Neural progenitor cell (in vitro differentiated cells): ENCODE measurements around the gene AP1AR.

Experiments used
- CTCF ChIP-seq: fragments of 200-600 bp; sonication (generic); IDR thresholded peaks from 2 replicates; pipeline ENCODE4 v1.5.1; 2017; ENCODE audit warnings: antibody characterized with exemption, mild to moderate bottlenecking
- EZH2 ChIP-seq: fragments of 200-600 bp; sonication (generic); IDR thresholded peaks from 2 replicates; pipeline ENCODE4 v1.6.1; 2017; ENCODE audit warnings: antibody characterized with exemption, mild to moderate bottlenecking, moderate library complexity
- EZH2phosphoT487 ChIP-seq: fragments of 200-600 bp; sonication (generic); IDR thresholded peaks from 2 replicates; pipeline ENCODE4 v1.6.1; 2017; ENCODE audit warnings: antibody characterized with exemption

- no peak for TF ChIP-seq CTCF
- TF ChIP-seq EZH2phosphoT487 = no peak
- no peak for TF ChIP-seq EZH2
Measured at GRCh38 chr4:112201915-112202505, 29.6 kb upstream of the AP1AR start.
